ENCODE results near the gene TLCD2. TPM values are rescaled to one million over a fixed set of nuclear protein-coding genes. Genes with fewer than 3 reads are reported as not detected.

The TLCD2 gene
- 2.5 and 3.9 TPM in 2 replicates for polyA plus RNA-seq (2011; rRNA removed)
- 2.6 and 3.4 TPM in 2 replicates for polyA minus RNA-seq (2011; rRNA and poly(A)+ RNA removed)

- no peak for DNase-seq (ENCODE audit: low read depth)
- ChIA-PET CTCF (interaction anchor here (0.9 kb wide), 1 partner anchor 9 kb away, joined by 3 read pairs; no protein-coding TSS in a partner anchor), POLR2A (no interaction called here)
- Histone ChIP-seq H3K4me3 (ENCODE audit: low read depth, low read length) (peak within 1 kb of the TSS; percentile 69), H3K36me3 (ENCODE audit: control insufficient read depth, insufficient read depth, low read length) (peaks cover 28% of the 10 kb centered on the region), H3K27me3 (ENCODE audit: control insufficient read depth, insufficient read depth, low read length) (no peaks in the 10 kb centered on the region)
- TF ChIP-seq CTCF (IDR thresholded peaks at IDR 0.05; ENCODE audit: insufficient read depth, low read depth, low read length): no peak
Observed at GRCh38 chr17:1709971-1710806, at the start of gene TLCD2. TSS of gene TLCD2 (minus strand) at chr17:1710377. CDS start at chr17:1710242, 135 bp downstream.

GRCh38 chr17:1759529-1759928, 49.4 kb upstream of the TLCD2 start:
- no peak for TF ChIP-seq CTCF (IDR thresholded peaks at IDR 0.05; ENCODE audit: insufficient read depth, low read depth, low read length)
- ChIA-PET CTCF (no interaction called here), POLR2A (no interaction called here)
- Histone ChIP-seq H3K4me3 (ENCODE audit: low read depth, low read length) (no peak overlapping the region), H3K36me3 (ENCODE audit: control insufficient read depth, insufficient read depth, low read length) (no peaks in the 10 kb centered on the region), H3K27me3 (ENCODE audit: control insufficient read depth, insufficient read depth, low read length) (no peaks in the 10 kb centered on the region)
- DNase-seq (ENCODE audit: low read depth): no peak

GRCh38 chr17:1758807-1759206, 48.6 kb upstream of the TLCD2 start:
- DNase-seq (ENCODE audit: low read depth): no peak
- ChIA-PET POLR2A (no interaction called here), CTCF (no interaction called here)
- Histone ChIP-seq H3K27me3 (ENCODE audit: control insufficient read depth, insufficient read depth, low read length) (no peaks in the 10 kb centered on the region), H3K36me3 (ENCODE audit: control insufficient read depth, insufficient read depth, low read length) (no peaks in the 10 kb centered on the region), H3K4me3 (ENCODE audit: low read depth, low read length) (no peak overlapping the region)
- no peak for TF ChIP-seq CTCF (IDR thresholded peaks at IDR 0.05; ENCODE audit: insufficient read depth, low read depth, low read length)

- POLR2A ChIA-PET: no interaction called here
- Histone ChIP-seq H3K27me3 (ENCODE audit: control insufficient read depth, insufficient read depth, low read length) (no peaks in the 10 kb centered on the region; the same call in 1 of the 2 replicates), H3K36me3 (ENCODE audit: control insufficient read depth, insufficient read depth, low read length) (no peaks in the 10 kb centered on the region), H3K4me3 (ENCODE audit: low read depth, low read length) (no peak overlapping the region)
- CTCF ChIA-PET: interaction anchor here (0.7 to 1.0 kb wide), 2 partner anchors 24 to 309 kb away, joined by 3 read pairs; no protein-coding TSS in a partner anchor
- no peak for TF ChIP-seq CTCF (IDR thresholded peaks at IDR 0.05; ENCODE audit: insufficient read depth, low read depth, low read length)
- no peak for DNase-seq (ENCODE audit: low read depth)
Observed at GRCh38 chr17:1755827-1756262, 45.7 kb upstream of the TLCD2 start.

GRCh38 chr17:1755252-1755826, 45.2 kb upstream of the TLCD2 start:
- Histone ChIP-seq H3K4me3 (ENCODE audit: low read depth, low read length) (no peak overlapping the region), H3K27me3 (ENCODE audit: control insufficient read depth, insufficient read depth, low read length) (no peaks in the 10 kb centered on the region; the same call in 1 of the 2 replicates), H3K36me3 (ENCODE audit: control insufficient read depth, insufficient read depth, low read length) (no peaks in the 10 kb centered on the region)
- CTCF ChIA-PET: interaction anchor here (1.0 to 1.3 kb wide), 2 partner anchors 25 to 28 kb away, joined by 3 to 5 read pairs; no protein-coding TSS in a partner anchor
- POLR2A ChIA-PET: no interaction called here
- no peak for DNase-seq (ENCODE audit: low read depth)
- no peak for TF ChIP-seq CTCF (IDR thresholded peaks at IDR 0.05; ENCODE audit: insufficient read depth, low read depth, low read length)

Measured in BJ (cell line).